Calu3 (cell line): ENCODE results near the gene SLC37A3. TPM values are rescaled to one million over a fixed set of nuclear protein-coding genes. Genes with fewer than 3 reads are reported as not detected.

ENCODE experiments used
- BruUV-seq: library from RNA; stranded (reverse); fragments of 400-500 nt; replicated peaks from 2 replicates; lab custom pipeline; 2021; lab: Mats Ljungman, UMichigan
- CTCF ChIA-PET: fragments of 300-600 bp; sonication (Branson Sonifier 250); formaldehyde crosslinking; loops from one replicate; lab custom pipeline; 2022; ENCODE audit warnings: antibody characterized with exemption; lab: Charles Lee
- DNase-seq: peaks from one replicate; pipeline ENCODE4 v3.0.0; 2022
- H3K27ac Mint-ChIP-seq: one replicate; pipeline ENCODE4 v1.8.0; 2022; ENCODE audit warnings: mixed read lengths; ENCODE audit not compliant: unreplicated experiment
- H3K27me3 Mint-ChIP-seq: one replicate; pipeline ENCODE4 v1.8.0; 2022; ENCODE audit warnings: mixed read lengths; ENCODE audit not compliant: unreplicated experiment
- H3K36me3 Mint-ChIP-seq: one replicate; pipeline ENCODE4 v1.8.0; 2022; ENCODE audit warnings: mild to moderate bottlenecking, moderate library complexity, mixed read lengths; ENCODE audit not compliant: insufficient read depth, unreplicated experiment
- H3K4me1 Mint-ChIP-seq: one replicate; pipeline ENCODE4 v1.8.0; 2022; ENCODE audit warnings: mild to moderate bottlenecking, low read depth, mixed read lengths; ENCODE audit not compliant: unreplicated experiment
- H3K4me3 Mint-ChIP-seq: one replicate; pipeline ENCODE4 v1.8.0; 2022; ENCODE audit warnings: mild to moderate bottlenecking, low read depth, moderate library complexity, mixed read lengths; ENCODE audit not compliant: unreplicated experiment
- H3K9me3 Mint-ChIP-seq: one replicate; pipeline ENCODE4 v1.8.0; 2022; ENCODE audit warnings: low read depth, mixed read lengths; ENCODE audit not compliant: unreplicated experiment
- CTCF ChIP-seq: fragments of 200-600 bp; IDR thresholded peaks from one replicate; pipeline ENCODE4 v1.8.0; 2022; ENCODE audit warnings: antibody characterized with exemption; ENCODE audit not compliant: unreplicated experiment
- intact Hi-C: fragments of 100-400 bp; cut with micrococcal nuclease; formaldehyde crosslinking; loops from one replicate; pipeline ENCODE4 v1.10.0; 2022; ENCODE audit not compliant: unreplicated experiment
- total RNA-seq: library from RNA; stranded (reverse); gene quantifications from 2 replicates; pipeline ENCODE4 v1.2.3, GENCODE V29; 2022

Gene SLC37A3
- total RNA-seq, 1 experiment from 2014 or later: 65.2 TPM

DNA sequence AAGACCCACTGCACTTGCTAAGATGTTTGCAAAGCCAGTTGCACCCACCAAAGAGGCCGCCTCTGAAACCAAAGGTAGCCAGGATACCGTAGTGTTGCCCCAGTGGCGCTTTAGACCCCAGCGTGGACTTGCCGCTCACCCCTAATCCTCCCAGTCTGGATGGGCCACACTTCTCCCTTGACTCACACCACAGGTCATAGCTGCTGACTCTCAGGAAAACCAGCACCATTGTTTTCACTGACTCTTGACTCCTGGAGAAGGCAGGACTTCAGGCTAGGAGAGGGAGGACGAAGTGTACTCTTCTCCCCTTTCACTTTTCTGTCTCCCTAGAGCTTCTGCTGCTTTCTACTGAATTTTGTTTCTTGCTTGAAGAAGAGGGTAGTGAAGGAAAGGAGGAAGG is 27.8 kb upstream of the SLC37A3 start:
- H3K27ac Mint-ChIP-seq: no peak overlapping the region
- BruUV-seq: no TSS peak
- H3K9me3 Mint-ChIP-seq: no peaks in the 10 kb centered on the region
- no peak overlapping the region for H3K4me3 Mint-ChIP-seq
- no peaks in the 10 kb centered on the region for H3K36me3 Mint-ChIP-seq
- CTCF ChIA-PET: no interaction called here
- H3K4me1 Mint-ChIP-seq: no peaks in the 10 kb centered on the region
- DNase-seq: no peak
- H3K27me3 Mint-ChIP-seq: no peaks in the 10 kb centered on the region
- intact Hi-C loops: no loop called here
- no peak for TF ChIP-seq CTCF

DNA sequence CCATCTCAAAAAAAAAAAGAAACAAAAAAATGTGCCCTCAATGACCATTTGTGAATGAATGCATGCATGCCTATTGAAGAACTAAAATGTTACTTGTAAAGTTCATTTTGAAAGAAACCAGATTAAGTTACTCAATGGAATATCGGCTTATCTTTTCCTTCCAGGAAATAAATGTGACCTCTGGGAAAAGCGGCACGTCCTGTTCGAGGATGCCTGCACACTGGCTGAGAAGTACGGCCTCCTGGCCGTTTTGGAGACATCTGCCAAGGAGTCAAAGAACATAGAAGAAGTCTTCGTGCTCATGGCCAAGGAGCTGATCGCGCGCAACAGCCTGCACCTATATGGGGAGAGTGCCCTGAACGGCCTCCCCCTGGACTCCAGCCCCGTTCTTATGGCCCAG is 27.4 kb upstream of the SLC37A3 start:
- no TSS peak for BruUV-seq
- intact Hi-C loops: no loop called here
- H3K4me3 Mint-ChIP-seq: no peak overlapping the region
- CTCF ChIA-PET: interaction anchor here (0.6 kb wide), 1 partner anchor 116 kb away, joined by 3 read pairs; no protein-coding TSS in a partner anchor
- H3K27ac Mint-ChIP-seq: no peak overlapping the region
- no peaks in the 10 kb centered on the region for H3K4me1 Mint-ChIP-seq
- no peak for TF ChIP-seq CTCF
- no peaks in the 10 kb centered on the region for H3K36me3 Mint-ChIP-seq
- no peaks in the 10 kb centered on the region for H3K27me3 Mint-ChIP-seq
- H3K9me3 Mint-ChIP-seq: no peaks in the 10 kb centered on the region
- DNase-seq: no peak

GRCh38 chr7:140423501-140423900 is 25.2 kb upstream of the SLC37A3 start:
- no peak overlapping the region for H3K27ac Mint-ChIP-seq
- BruUV-seq: no TSS peak
- intact Hi-C loops: no loop called here
- no peaks in the 10 kb centered on the region for H3K9me3 Mint-ChIP-seq
- no peak overlapping the region for H3K4me3 Mint-ChIP-seq
- no peaks in the 10 kb centered on the region for H3K27me3 Mint-ChIP-seq
- no peak for DNase-seq
- no peak for TF ChIP-seq CTCF
- no peaks in the 10 kb centered on the region for H3K4me1 Mint-ChIP-seq
- CTCF ChIA-PET: no interaction called here
- H3K36me3 Mint-ChIP-seq: no peaks in the 10 kb centered on the region

DNA sequence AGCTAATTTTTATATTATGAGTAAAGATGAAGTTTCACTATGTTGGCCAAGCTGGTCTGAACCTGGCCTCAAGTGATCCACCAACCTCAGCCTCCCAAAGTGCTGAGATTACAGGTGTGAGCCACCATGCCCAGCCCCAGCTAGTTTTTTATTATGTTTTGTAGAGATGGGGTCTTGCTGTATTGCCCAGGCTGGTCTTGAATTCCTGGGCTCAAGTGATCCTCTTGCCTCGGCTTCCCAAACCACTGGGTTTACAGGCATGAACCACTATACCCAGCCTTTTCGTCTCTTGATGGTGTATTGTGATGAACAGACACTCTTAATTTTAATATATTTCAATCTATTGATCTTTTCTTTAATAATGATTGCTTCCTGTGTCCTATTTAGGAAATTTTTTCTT is 23.2 kb upstream of the SLC37A3 start:
- H3K9me3 Mint-ChIP-seq: no peaks in the 10 kb centered on the region
- H3K36me3 Mint-ChIP-seq: no peaks in the 10 kb centered on the region
- H3K27ac Mint-ChIP-seq: no peak overlapping the region
- no peak for DNase-seq
- CTCF ChIA-PET: no interaction called here
- H3K27me3 Mint-ChIP-seq: no peaks in the 10 kb centered on the region
- intact Hi-C loops: no loop called here
- no peaks in the 10 kb centered on the region for H3K4me1 Mint-ChIP-seq
- no TSS peak for BruUV-seq
- TF ChIP-seq CTCF: no peak
- H3K4me3 Mint-ChIP-seq: no peak overlapping the region
